Measurements from ENCODE around the gene KCNA3. TPM values are rescaled to one million over a fixed set of nuclear protein-coding genes. Genes with fewer than 3 reads are reported as not detected.

The KCNA3 gene
- total RNA-seq, 1 experiment from 2014 or later, result not detected

- ChIA-PET CTCF (no interaction called here), POLR2A (ENCODE audit: unreplicated experiment) (no interaction called here)
- ATAC-seq (no peak), DNase-seq (no peak)
- intact Hi-C loops (cut with micrococcal nuclease), result no loop called here
- no peaks in the 10 kb centered on the region for H3K9me3 ChIP-seq (ENCODE audit: low read length)
- no peaks in the 10 kb centered on the region for H3F3A ChIP-seq (ENCODE audit: low read length, unreplicated experiment)
- H2AFZ ChIP-seq (ENCODE audit: low read length), result no peak overlapping the region
- no peak overlapping the region for H3K27ac ChIP-seq (ENCODE audit: low read length)
- H3K36me3 ChIP-seq (ENCODE audit: low read depth, low read length), result no peaks in the 10 kb centered on the region
- no peaks in the 10 kb centered on the region for H4K20me1 ChIP-seq (ENCODE audit: low read length)
- TF ChIP-seq EZH2 (IDR thresholded peaks at IDR 0.05; ENCODE audit: low read length, unreplicated experiment), result no peak
- TF ChIP-seq EZH2phosphoT487 (IDR thresholded peaks at IDR 0.05; ENCODE audit: borderline replicate concordance, low read length), result no peak
- TF ChIP-seq, protein P1, sequence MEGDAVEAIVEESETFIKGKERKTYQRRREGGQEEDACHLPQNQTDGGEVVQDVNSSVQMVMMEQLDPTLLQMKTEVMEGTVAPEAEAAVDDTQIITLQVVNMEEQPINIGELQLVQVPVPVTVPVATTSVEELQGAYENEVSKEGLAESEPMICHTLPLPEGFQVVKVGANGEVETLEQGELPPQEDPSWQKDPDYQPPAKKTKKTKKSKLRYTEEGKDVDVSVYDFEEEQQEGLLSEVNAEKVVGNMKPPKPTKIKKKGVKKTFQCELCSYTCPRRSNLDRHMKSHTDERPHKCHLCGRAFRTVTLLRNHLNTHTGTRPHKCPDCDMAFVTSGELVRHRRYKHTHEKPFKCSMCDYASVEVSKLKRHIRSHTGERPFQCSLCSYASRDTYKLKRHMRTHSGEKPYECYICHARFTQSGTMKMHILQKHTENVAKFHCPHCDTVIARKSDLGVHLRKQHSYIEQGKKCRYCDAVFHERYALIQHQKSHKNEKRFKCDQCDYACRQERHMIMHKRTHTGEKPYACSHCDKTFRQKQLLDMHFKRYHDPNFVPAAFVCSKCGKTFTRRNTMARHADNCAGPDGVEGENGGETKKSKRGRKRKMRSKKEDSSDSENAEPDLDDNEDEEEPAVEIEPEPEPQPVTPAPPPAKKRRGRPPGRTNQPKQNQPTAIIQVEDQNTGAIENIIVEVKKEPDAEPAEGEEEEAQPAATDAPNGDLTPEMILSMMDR (conservative IDR thresholded peaks at IDR 0.05; ENCODE audit: low read depth, low read length), result no peak
- H3K9me2 ChIP-seq (replicated peaks; ENCODE audit: low read length), result no peaks in the 10 kb centered on the region
- no peak overlapping the region for H3K9ac ChIP-seq (ENCODE audit: low read length)
- no peak overlapping the region for H3K4me3 ChIP-seq (ENCODE audit: low read length)
- no TSS peak for BruUV-seq (replicated peaks)
- peaks cover 3% of the 10 kb centered on the region; the same call in 1 of the 2 replicates for H3K4me1 ChIP-seq (ENCODE audit: insufficient read depth, low read length)
- H3K4me2 ChIP-seq (ENCODE audit: low read length), result no peak overlapping the region
- H3K79me2 ChIP-seq (ENCODE audit: low read length), result no peaks in the 10 kb centered on the region
- peaks cover 26% of the 10 kb centered on the region for H3K27me3 ChIP-seq (ENCODE audit: low read length)
These were observed 29.5 kb downstream of the KCNA3 start for GRCh38 chr1:110645211-110645610.

GRCh38 chr1:110643879-110644472 lies 30.8 kb downstream of the KCNA3 start:
- BruUV-seq (replicated peaks), result no TSS peak
- Histone ChIP-seq H3K4me3 (ENCODE audit: low read length) (no peak overlapping the region), H3K79me2 (ENCODE audit: low read length) (no peaks in the 10 kb centered on the region), H3K27me3 (ENCODE audit: low read length) (peaks cover 17% of the 10 kb centered on the region), H3K36me3 (ENCODE audit: low read depth, low read length) (no peaks in the 10 kb centered on the region), H3K27ac (ENCODE audit: low read length) (no peak overlapping the region), H3K9me3 (ENCODE audit: low read length) (no peaks in the 10 kb centered on the region), H2AFZ (ENCODE audit: low read length) (no peak overlapping the region), H3K9ac (ENCODE audit: low read length) (no peak overlapping the region), H3F3A (ENCODE audit: low read length, unreplicated experiment) (no peaks in the 10 kb centered on the region), H3K9me2 (replicated peaks; ENCODE audit: low read length) (no peaks in the 10 kb centered on the region), H3K4me2 (ENCODE audit: low read length) (no peak overlapping the region), H3K4me1 (ENCODE audit: insufficient read depth, low read length) (peaks cover 3% of the 10 kb centered on the region; the same call in 1 of the 2 replicates), H4K20me1 (ENCODE audit: low read length) (no peaks in the 10 kb centered on the region)
- ATAC-seq (no peak), DNase-seq (no peak)
- no peak for TF ChIP-seq EZH2phosphoT487 (IDR thresholded peaks at IDR 0.05; ENCODE audit: borderline replicate concordance, low read length)
- no peak for TF ChIP-seq EZH2 (IDR thresholded peaks at IDR 0.05; ENCODE audit: low read length, unreplicated experiment)
- TF ChIP-seq, protein P1 (conservative IDR thresholded peaks at IDR 0.05; ENCODE audit: low read depth, low read length), result no peak
- ChIA-PET CTCF (no interaction called here), POLR2A (ENCODE audit: unreplicated experiment) (no interaction called here)
- intact Hi-C loops (cut with micrococcal nuclease), result no loop called here

- POLR2A ChIA-PET (ENCODE audit: unreplicated experiment), result no interaction called here
- H3K9ac ChIP-seq (ENCODE audit: low read length), result no peak overlapping the region
- CTCF ChIA-PET, result no interaction called here
- ATAC-seq (no peak), DNase-seq (peak; percentile 7)
- no peak overlapping the region for H3K27ac ChIP-seq (ENCODE audit: low read length)
- BruUV-seq (replicated peaks), result no TSS peak
- no peaks in the 10 kb centered on the region for H3K79me2 ChIP-seq (ENCODE audit: low read length)
- no peak overlapping the region for H2AFZ ChIP-seq (ENCODE audit: low read length)
- TF ChIP-seq EZH2 (IDR thresholded peaks at IDR 0.05; ENCODE audit: low read length, unreplicated experiment) (no peak), EZH2phosphoT487 (IDR thresholded peaks at IDR 0.05; ENCODE audit: borderline replicate concordance, low read length) (no peak)
- TF ChIP-seq, protein P1 (conservative IDR thresholded peaks at IDR 0.05; ENCODE audit: low read depth, low read length), result no peak
- no peaks in the 10 kb centered on the region for H3K36me3 ChIP-seq (ENCODE audit: low read depth, low read length)
- no peak overlapping the region for H3K4me2 ChIP-seq (ENCODE audit: low read length)
- H3K27me3 ChIP-seq (ENCODE audit: low read length), result peaks cover 24% of the 10 kb centered on the region
- H3K4me3 ChIP-seq (ENCODE audit: low read length), result no peak overlapping the region
- no peaks in the 10 kb centered on the region for H3K9me3 ChIP-seq (ENCODE audit: low read length)
- no peaks in the 10 kb centered on the region for H3K9me2 ChIP-seq (replicated peaks; ENCODE audit: low read length)
- intact Hi-C loops (cut with micrococcal nuclease), result no loop called here
- no peaks in the 10 kb centered on the region for H4K20me1 ChIP-seq (ENCODE audit: low read length)
- H3F3A ChIP-seq (ENCODE audit: low read length, unreplicated experiment), result no peaks in the 10 kb centered on the region
- no peaks in the 10 kb centered on the region for H3K4me1 ChIP-seq (ENCODE audit: insufficient read depth, low read length)
These were observed 34.9 kb downstream of the KCNA3 start for GRCh38 chr1:110639724-110640386.

Data from PC-3 (cell line).